Liver (tissue), 9 donors: ENCODE data around the gene SLC22A6. TPM values are rescaled to one million over a fixed set of nuclear protein-coding genes. Genes with fewer than 3 reads are reported as not detected.

Source experiments
- DNase-seq: peaks from one replicate; pipeline ENCODE4 v3.0.0-alpha.2; 2017; ENCODE audit warnings: low spot score
- H3K27ac ChIP-seq, 2 donors: one replicate each; pipeline ENCODE4 v1.7.0; 2013; ENCODE audit warnings: inconsistent platforms in 2 of 2, low read length in 2 of 2, control low read depth in 1 of 2, low read depth in 1 of 2, mild to moderate bottlenecking in 1 of 2
- H3K27me3 ChIP-seq, 4 donors: one replicate each; pipeline versions ENCODE4 v1.6.1 to v1.7.0; 2013; ENCODE audit warnings: low read length in 3 of 4, inconsistent platforms in 1 of 4, mild to moderate bottlenecking in 1 of 4, moderate library complexity in 1 of 4; ENCODE audit not compliant: control insufficient read depth in 4 of 4, insufficient read depth in 4 of 4
- H3K36me3 ChIP-seq, 4 donors: one replicate each; pipeline versions ENCODE4 v1.6.1 to v1.7.0; 2013; ENCODE audit warnings: low read length in 3 of 4, mild to moderate bottlenecking in 3 of 4, low read depth in 1 of 4, moderate library complexity in 1 of 4; ENCODE audit not compliant: control insufficient read depth in 4 of 4, insufficient read depth in 3 of 4
- H3K4me1 ChIP-seq, 4 donors: one replicate each; pipeline versions ENCODE4 v1.6.1 to v1.7.0; 2013; ENCODE audit warnings: low read length in 3 of 4, mild to moderate bottlenecking in 3 of 4, moderate library complexity in 1 of 4; ENCODE audit not compliant: control insufficient read depth in 4 of 4, insufficient read depth in 4 of 4
- H3K4me3 ChIP-seq, 3 donors: one replicate each; pipeline versions ENCODE4 v1.6.1 to v1.7.0; 2013; ENCODE audit warnings: low read length in 3 of 3, control low read depth in 1 of 3, low read depth in 1 of 3, mild to moderate bottlenecking in 1 of 3
- H3K9ac ChIP-seq, 2 donors: one replicate each; pipeline ENCODE4 v1.7.0; 2013; ENCODE audit warnings: low read length in 2 of 2, mild to moderate bottlenecking in 2 of 2, moderate library complexity in 2 of 2, control low read depth in 1 of 2, low read depth in 1 of 2
- H3K9me3 ChIP-seq, 4 donors: one replicate each; pipeline versions ENCODE4 v1.6.1 to v1.7.0; 2013; ENCODE audit warnings: low read length in 3 of 4; ENCODE audit not compliant: control insufficient read depth in 4 of 4
- ATF3 ChIP-seq: IDR thresholded peaks from 2 replicates; pipeline ENCODE4 v1.6.1; 2016; ENCODE audit warnings: antibody characterized with exemption
- CTCF ChIP-seq: fragments of 150-350 bp; IDR thresholded peaks from 2 replicates; pipeline ENCODE4 v1.5.1; 2017; ENCODE audit warnings: improper control_type of control experiment, low read depth, low read length; ENCODE audit not compliant: missing input control
- EGR1 ChIP-seq, 2 donors: IDR thresholded peaks; 2 replicates each; pipeline ENCODE4 v1.6.1; 2016 to 2018; ENCODE audit warnings: antibody characterized with exemption in 2 of 2, low read depth in 2 of 2
- FOXA1 ChIP-seq: IDR thresholded peaks from 2 replicates; pipeline ENCODE4 v1.6.1; 2016; ENCODE audit warnings: antibody characterized with exemption
- FOXA2 ChIP-seq: IDR thresholded peaks from 2 replicates; pipeline ENCODE4 v1.6.1; 2016; ENCODE audit warnings: antibody characterized with exemption
- GABPA ChIP-seq, 2 donors: IDR thresholded peaks in 1 of 2; conservative IDR thresholded peaks in 1 of 2; 2 replicates each; pipeline ENCODE4 v1.6.1; 2016; ENCODE audit warnings: antibody characterized with exemption in 2 of 2, mild to moderate bottlenecking in 1 of 2, moderate library complexity in 1 of 2
- HNF4A ChIP-seq, 2 donors: conservative IDR thresholded peaks; 2 replicates each; pipeline ENCODE4 v1.6.1; 2016; ENCODE audit warnings: antibody characterized with exemption in 2 of 2, mild to moderate bottlenecking in 2 of 2
- HNF4G ChIP-seq: IDR thresholded peaks from 2 replicates; pipeline ENCODE4 v1.6.1; 2016; ENCODE audit warnings: antibody characterized with exemption
- JUND ChIP-seq, 2 donors: IDR thresholded peaks; 2 replicates each; pipeline ENCODE4 v1.6.1; 2016; ENCODE audit warnings: antibody characterized with exemption in 2 of 2
- MAX ChIP-seq: IDR thresholded peaks from 2 replicates; pipeline ENCODE4 v1.6.1; 2016; ENCODE audit warnings: antibody characterized with exemption
- NR2F2 ChIP-seq: IDR thresholded peaks from 2 replicates; pipeline ENCODE4 v1.6.1; 2016; ENCODE audit warnings: antibody characterized with exemption
- RAD21 ChIP-seq, 2 donors: IDR thresholded peaks; 2 replicates each; pipeline ENCODE4 v1.6.1; 2016; ENCODE audit warnings: antibody characterized with exemption in 2 of 2, mild to moderate bottlenecking in 2 of 2
- REST ChIP-seq: IDR thresholded peaks from 2 replicates; pipeline ENCODE4 v1.6.1; 2016; ENCODE audit warnings: antibody characterized with exemption, mild to moderate bottlenecking
- RXRA ChIP-seq, 2 donors: IDR thresholded peaks; 2 replicates each; pipeline ENCODE4 v1.6.1; 2017 to 2018; ENCODE audit warnings: antibody characterized with exemption in 2 of 2, mild to moderate bottlenecking in 1 of 2
- SP1 ChIP-seq: IDR thresholded peaks from 2 replicates; pipeline ENCODE4 v1.6.1; 2018; ENCODE audit warnings: antibody characterized with exemption, mild to moderate bottlenecking
- TAF1 ChIP-seq: conservative IDR thresholded peaks from 2 replicates; pipeline ENCODE4 v1.6.1; 2016; ENCODE audit warnings: antibody characterized with exemption, mild to moderate bottlenecking
- YY1 ChIP-seq: IDR thresholded peaks from 2 replicates; pipeline ENCODE4 v1.6.1; 2016; ENCODE audit warnings: antibody characterized with exemption, mild to moderate bottlenecking
- ZBTB33 ChIP-seq: IDR thresholded peaks from 2 replicates; pipeline ENCODE4 v1.6.1; 2016; ENCODE audit warnings: antibody characterized with exemption
- WGBS: extraction: QIAGEN DNeasy Blood & Tissue Kit; methylation state at CpG from one replicate; pipeline ENCODE4 v1.1.7; 2013; 5-methylcytosine and 5-hydroxymethylcytosine counted together
- polyA plus RNA-seq, 2 donors: library from polyadenylated mRNA; stranded (reverse) in 1 of 2; unstranded in 1 of 2; fragments of 200-250 nt in 1 of 2; fragments of >200 nt in 1 of 2; fragmentation: Nextera tagmentation in 1 of 2; extraction: Ambion mirVana in 1 of 2; gene quantifications; one replicate each; pipeline versions ENCODE4 v1.2.1 to v1.2.3, GENCODE V29; 2013 to 2015
- total RNA-seq, 2 donors: library from RNA; depleted of rRNA; stranded (reverse); fragments of >200 nt; gene quantifications; one replicate each; pipeline ENCODE4 v1.2.3, GENCODE V29; 2014
- donor health status: healthy.
- donor health status: healthy.
- donor health status: healthy.
- donor health status: healthy.
- donor health status: healthy.

SLC22A6 gene
- total and polyA plus RNA-seq, 4 donors = not detected

- peaks cover 4 to 12% (median 9%) of the 10 kb centered on the region in 4 donors for H3K4me1 ChIP-seq
- WGBS = 59% methylated on average over 1 of the region's 1 CpG
- H3K9ac ChIP-seq = no peak overlapping the region
- no peak overlapping the region for H3K4me3 ChIP-seq
- peaks cover 0 to 10% (median 5%) of the 10 kb centered on the region in 4 donors for H3K27me3 ChIP-seq
- TF ChIP-seq MAX (no peak), ZBTB33 (no peak), RAD21 (IDR thresholded peaks at IDR 0.05) (no peak), CTCF (no peak), FOXA2 (no peak), NR2F2 (no peak), TAF1 (no peak), FOXA1 (no peak), EGR1 (IDR thresholded peaks at IDR 0.05; ENCODE audit: low read depth in 2 of 2) (no peak), HNF4A (conservative IDR thresholded peaks at IDR 0.05) (no peak), SP1 (no peak)
- no peak for DNase-seq
- no peak overlapping the region for H3K27ac ChIP-seq
- H3K36me3 ChIP-seq = no peaks in the 10 kb centered on the region
- no peaks in the 10 kb centered on the region for H3K9me3 ChIP-seq
Measured at GRCh38 chr11:62930666-62931065, 54.1 kb downstream of the SLC22A6 start.

- Histone ChIP-seq H3K27me3 (peaks cover 0 to 11% (median 6%) of the 10 kb centered on the region in 4 donors), H3K36me3 (no peaks in the 10 kb centered on the region), H3K9me3 (no peaks in the 10 kb centered on the region), H3K4me1 (peaks cover 6 to 14% (median 10%) of the 10 kb centered on the region in 4 donors), H3K4me3 (no peak overlapping the region), H3K9ac (no peak overlapping the region), H3K27ac (no peak overlapping the region)
- no peak for DNase-seq
- TF ChIP-seq GABPA (IDR thresholded peaks at IDR 0.05 in 1 of 2, conservative IDR thresholded peaks at IDR 0.05 in 1 of 2) = no peak
- TF ChIP-seq CTCF = no peak
- TF ChIP-seq EGR1 (IDR thresholded peaks at IDR 0.05; ENCODE audit: low read depth in 2 of 2) = no peak
- no peak for TF ChIP-seq JUND (IDR thresholded peaks at IDR 0.05)
- TF ChIP-seq HNF4G = no peak
- no peak for TF ChIP-seq FOXA2
- no peak for TF ChIP-seq YY1
- TF ChIP-seq REST = no peak
- no peak for TF ChIP-seq NR2F2
- TF ChIP-seq HNF4A (conservative IDR thresholded peaks at IDR 0.05) = no peak
- TF ChIP-seq RAD21 (IDR thresholded peaks at IDR 0.05) = no peak
- no peak for TF ChIP-seq TAF1
- no peak for TF ChIP-seq SP1
- TF ChIP-seq FOXA1 = no peak
- no peak for TF ChIP-seq ZBTB33
- TF ChIP-seq ATF3 = no peak
- no peak for TF ChIP-seq MAX
- no peak for TF ChIP-seq RXRA (IDR thresholded peaks at IDR 0.05)
- WGBS = 51% methylated on average over 4 of the region's 4 CpGs
Measured at GRCh38 chr11:62930157-62930556, 54.6 kb downstream of the SLC22A6 start.
